Measurements from ENCODE around the gene SERPINA3.
"Not testable (repeated sequence)": the region's sequence is repeated elsewhere in the genome, so short reads cannot be mapped to it uniquely, and the experiment has no call there.

Gene SERPINA3

DNA sequence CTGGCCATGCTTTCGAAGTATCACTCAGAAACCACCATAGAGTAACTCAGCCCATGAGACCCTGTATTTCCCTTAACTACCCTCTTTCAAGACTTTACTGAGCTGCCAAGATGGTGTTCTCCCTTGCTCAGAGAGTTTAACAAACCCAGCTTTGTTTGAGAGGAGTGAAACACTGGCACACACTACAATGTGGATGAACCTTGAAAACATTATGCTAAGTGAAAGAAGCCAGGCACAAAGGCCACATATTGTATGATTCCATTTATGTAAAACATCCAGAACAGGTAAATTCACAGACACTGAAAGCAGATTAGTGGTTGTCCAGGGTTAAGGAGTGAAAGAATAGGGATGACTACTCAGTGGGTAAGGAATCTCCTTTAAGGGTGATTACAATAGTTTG lies 18.9 kb downstream of the SERPINA3 start:
- no peak for DNase-seq (ENCODE audit: low read depth in 2 of 2)
- TF ChIP-seq, protein P1, sequence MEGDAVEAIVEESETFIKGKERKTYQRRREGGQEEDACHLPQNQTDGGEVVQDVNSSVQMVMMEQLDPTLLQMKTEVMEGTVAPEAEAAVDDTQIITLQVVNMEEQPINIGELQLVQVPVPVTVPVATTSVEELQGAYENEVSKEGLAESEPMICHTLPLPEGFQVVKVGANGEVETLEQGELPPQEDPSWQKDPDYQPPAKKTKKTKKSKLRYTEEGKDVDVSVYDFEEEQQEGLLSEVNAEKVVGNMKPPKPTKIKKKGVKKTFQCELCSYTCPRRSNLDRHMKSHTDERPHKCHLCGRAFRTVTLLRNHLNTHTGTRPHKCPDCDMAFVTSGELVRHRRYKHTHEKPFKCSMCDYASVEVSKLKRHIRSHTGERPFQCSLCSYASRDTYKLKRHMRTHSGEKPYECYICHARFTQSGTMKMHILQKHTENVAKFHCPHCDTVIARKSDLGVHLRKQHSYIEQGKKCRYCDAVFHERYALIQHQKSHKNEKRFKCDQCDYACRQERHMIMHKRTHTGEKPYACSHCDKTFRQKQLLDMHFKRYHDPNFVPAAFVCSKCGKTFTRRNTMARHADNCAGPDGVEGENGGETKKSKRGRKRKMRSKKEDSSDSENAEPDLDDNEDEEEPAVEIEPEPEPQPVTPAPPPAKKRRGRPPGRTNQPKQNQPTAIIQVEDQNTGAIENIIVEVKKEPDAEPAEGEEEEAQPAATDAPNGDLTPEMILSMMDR (IDR thresholded peaks at IDR 0.05; ENCODE audit: low read depth, low read length) = no peak
- no peak overlapping the region for H3K4me3 ChIP-seq (replicated peaks in 1 of 2; ENCODE audit: low read depth in 2 of 2, low read length in 2 of 2)

DNA sequence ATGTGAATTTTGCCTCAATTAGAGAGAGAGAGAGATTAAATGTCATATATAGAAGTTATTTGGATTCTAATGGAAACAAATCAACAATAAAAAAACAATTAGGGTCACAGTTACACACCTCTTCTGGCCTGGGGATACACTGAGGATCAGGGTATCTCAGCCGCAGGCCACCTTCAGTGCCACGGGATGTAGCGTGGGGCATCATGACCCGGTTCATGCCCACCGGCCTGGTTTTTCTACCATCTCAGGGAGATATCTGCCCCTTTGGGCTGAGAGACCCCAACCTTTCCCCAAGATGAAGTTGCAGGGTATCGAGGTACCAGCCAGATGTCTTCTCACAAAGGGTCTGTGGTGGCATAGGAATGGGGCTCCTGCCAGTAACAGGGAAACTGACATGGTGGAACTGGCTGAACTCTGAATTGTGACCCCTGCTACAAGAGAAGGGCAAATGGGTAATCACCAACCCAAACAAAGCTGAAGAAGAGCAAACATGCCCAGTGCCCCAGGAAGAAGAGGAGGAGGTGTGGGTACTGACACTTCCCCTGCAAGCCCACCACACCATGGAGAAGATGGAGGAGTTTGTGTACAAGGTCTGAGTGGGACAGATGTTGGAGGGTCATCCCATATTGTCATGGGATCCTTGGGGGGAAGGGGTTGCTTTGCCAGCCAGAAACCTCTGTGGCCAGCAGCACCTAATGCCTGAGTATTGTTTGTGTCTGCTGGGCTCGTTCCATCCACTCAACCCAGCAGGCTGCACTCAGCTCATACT lies 19.5 kb downstream of the SERPINA3 start:
- TF ChIP-seq, protein P1 (IDR thresholded peaks at IDR 0.05; ENCODE audit: low read depth, low read length) = no peak
- H3K4me3 ChIP-seq (replicated peaks in 1 of 2; ENCODE audit: low read depth in 2 of 2, low read length in 2 of 2) = no peak overlapping the region
- DNase-seq (ENCODE audit: low read depth in 2 of 2) = no peak

DNA sequence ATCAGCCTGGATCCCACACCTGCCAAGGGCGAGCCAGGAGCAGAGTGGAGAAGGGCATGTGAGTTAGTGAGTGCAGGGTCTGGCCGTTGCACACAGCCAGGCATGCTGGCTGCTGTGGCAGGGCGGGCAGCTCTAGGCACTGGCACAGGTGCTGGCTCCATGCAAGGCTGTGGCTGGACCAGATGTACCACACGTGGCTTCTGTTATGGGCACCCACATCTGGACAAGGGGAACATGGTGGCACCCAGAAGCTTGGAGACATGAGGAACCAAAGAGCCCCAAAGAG lies 20.1 kb downstream of the SERPINA3 start:
- H3K4me3 ChIP-seq (replicated peaks in 1 of 2; ENCODE audit: low read depth in 2 of 2, low read length in 2 of 2) = no peak overlapping the region
- TF ChIP-seq, protein P1 (IDR thresholded peaks at IDR 0.05; ENCODE audit: low read depth, low read length) = no peak
- DNase-seq (ENCODE audit: low read depth in 2 of 2) = no peak

DNA sequence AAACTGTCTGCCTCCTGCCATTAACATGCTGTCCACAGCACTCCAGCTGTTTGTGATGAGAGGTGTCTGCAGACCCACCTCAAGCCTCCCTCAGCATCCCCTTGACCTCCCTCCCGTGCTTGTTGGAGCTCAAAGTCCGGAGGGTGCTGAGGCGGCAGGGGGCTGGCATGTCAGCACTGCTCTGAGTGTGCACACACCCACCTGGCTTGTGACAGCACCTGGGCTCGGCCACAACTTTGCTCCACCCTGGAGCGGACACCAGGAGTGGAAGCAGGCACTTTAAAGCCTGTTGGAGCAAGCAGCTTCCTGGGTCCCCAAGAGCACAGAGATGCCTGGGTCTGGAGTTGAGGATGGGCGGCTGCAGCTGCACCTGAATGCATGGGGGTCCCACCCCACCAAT lies 20.9 kb downstream of the SERPINA3 start:
- no peak for DNase-seq (ENCODE audit: low read depth in 2 of 2)
- TF ChIP-seq, protein P1 (IDR thresholded peaks at IDR 0.05; ENCODE audit: low read depth, low read length) = no peak
- H3K4me3 ChIP-seq (replicated peaks in 1 of 2; ENCODE audit: low read depth in 2 of 2, low read length in 2 of 2) = no peak overlapping the region

DNA sequence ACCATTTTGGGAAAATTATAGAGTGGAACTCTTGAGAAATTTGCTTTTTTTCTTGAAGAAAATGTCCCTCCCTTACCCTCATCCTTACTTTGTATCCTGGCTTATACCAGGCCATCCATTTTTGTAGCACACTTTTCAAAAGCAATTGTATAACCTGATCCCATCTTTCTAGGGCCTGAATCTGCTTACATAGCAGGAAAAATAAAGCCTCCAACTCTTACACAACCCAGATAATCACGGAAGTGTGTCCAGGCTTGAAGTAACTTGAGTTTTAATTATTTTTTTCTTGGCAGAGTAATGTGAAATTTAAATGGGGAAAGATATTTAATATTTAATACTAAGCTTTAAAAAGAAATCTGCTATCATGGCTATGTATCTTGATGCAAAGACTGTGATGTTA lies 23.0 kb downstream of the SERPINA3 start:
- TF ChIP-seq, protein P1 (IDR thresholded peaks at IDR 0.05; ENCODE audit: low read depth, low read length) = no peak
- no peak for DNase-seq (ENCODE audit: low read depth in 2 of 2)
- H3K4me3 ChIP-seq (replicated peaks in 1 of 2; ENCODE audit: low read depth in 2 of 2, low read length in 2 of 2) = no peak overlapping the region

DNA sequence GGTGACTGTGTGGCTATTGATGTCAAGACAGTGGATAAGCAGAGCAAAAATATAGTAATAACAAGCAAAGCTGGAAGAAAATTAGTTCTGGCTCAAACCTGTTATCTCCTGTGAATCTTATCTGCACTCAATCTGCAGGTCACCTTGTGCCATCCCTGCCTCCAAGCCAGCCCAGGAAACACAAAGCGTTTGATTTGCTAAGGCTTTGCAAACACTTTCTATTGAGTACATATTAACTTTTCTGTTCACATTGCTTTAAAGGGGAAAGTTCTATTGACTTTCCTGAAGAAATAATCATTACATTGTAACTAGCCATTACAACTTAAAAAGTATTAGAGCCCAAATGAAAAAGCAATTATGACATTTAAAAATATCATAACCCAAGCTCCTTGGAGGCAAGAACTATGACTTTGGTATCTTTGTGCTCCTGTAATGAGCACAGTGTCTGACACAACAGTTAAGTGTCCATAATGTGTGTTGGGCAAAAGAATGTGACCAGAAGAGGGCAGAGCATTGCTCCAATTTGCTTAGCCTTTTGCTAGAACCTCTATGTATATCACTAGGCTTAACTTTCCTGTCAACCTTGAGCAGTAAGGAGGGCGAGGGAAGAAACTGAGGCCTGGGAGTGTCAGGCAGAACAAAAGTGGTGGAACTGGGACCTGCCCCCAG lies 24.7 kb downstream of the SERPINA3 start:
- peak; percentile 18 to 56 for DNase-seq (ENCODE audit: low read depth in 2 of 2)
- TF ChIP-seq, protein P1 (IDR thresholded peaks at IDR 0.05; ENCODE audit: low read depth, low read length) = peak; percentile 41

DNA sequence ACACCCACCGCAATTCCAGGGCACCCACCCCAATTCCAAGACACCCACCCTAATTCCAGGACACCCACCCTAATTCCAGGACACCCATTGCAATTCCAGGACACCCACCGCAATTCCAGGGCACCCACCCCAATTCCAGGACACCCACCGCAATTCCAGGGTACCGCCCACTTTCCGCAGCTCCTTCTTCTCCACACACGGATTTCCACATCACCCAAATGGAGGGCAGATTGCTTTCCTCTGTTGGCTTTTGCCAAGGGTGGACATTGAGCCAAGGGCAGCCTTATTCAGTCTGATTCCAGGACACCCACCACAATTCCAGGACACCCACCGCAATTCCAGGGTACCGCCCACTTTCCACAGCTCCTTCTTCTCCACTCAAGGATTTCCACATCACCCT lies 25.6 kb downstream of the SERPINA3 start:
- DNase-seq (ENCODE audit: low read depth in 2 of 2); H3K4me3 ChIP-seq (replicated peaks in 1 of 2; ENCODE audit: low read depth in 2 of 2, low read length in 2 of 2): not testable (repeated sequence)

More for the DNA sequence above, 24.7 kb downstream of the SERPINA3 start:
- H3K4me3 ChIP-seq (replicated peaks in 1 of 2; ENCODE audit: low read depth in 2 of 2, low read length in 2 of 2) = no peak overlapping the region
